ENCODE measurements around the gene HSDL2.
"Not testable (repeated sequence)": the region's sequence is repeated elsewhere in the genome, so short reads cannot be mapped to it uniquely, and the experiment has no call there.

The HSDL2 gene

DNA sequence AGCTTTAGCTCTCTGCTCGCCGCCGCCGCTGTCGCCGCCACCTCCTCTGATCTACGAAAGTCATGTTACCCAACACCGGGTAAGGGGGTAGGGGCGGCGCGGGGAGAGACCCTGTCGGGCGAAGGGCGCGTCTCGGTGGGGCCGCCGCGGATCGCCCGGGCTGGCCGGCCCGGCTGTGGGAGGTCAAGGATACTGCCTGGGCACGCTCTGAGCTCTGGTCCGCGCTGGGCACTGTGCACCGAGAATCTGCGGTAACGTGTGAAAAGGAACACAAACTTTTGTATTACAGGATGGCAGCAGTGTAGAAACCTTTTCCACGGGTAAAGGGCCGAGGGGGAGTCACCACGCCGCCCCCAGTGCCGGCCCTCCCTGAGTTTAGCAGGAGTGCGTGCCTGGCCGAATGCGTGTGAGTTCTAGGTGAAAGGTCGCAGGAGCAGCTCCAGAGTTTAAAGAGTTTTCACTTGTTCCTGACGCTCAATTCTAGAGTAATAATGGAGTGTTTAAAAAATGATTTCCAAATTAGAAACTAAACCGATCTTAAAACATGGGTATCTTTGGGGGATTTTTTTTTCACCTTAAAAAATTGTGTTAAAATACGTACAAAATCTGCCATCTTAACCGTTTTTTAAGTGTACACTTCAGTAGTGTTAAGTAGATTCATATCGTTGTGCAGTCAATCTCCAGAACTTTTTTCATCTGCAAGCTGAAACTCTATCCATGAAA, at the start of gene HSDL2:
Gene HSDL2 (plus strand): TSS at position 7 of the 723 bp plus-strand sequence. CDS start 56 bp downstream, at position 63.
- peak in 1 of 2 donors; percentile 9 for DNase-seq

DNA sequence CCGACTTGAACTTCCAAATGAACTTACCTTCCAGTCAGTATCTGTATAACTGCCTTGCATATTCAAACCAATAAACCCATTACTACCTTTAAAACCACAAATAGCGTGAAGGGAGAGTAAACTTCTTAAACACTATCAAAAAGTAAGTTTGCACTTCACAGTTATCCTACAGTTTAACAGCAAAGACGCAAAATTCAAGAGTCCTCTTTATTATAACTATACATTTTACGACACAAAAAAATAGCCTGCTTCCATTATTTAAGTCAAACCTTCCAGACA, 48.3 kb upstream of the HSDL2 start:
- DNase-seq, result no peak

DNA sequence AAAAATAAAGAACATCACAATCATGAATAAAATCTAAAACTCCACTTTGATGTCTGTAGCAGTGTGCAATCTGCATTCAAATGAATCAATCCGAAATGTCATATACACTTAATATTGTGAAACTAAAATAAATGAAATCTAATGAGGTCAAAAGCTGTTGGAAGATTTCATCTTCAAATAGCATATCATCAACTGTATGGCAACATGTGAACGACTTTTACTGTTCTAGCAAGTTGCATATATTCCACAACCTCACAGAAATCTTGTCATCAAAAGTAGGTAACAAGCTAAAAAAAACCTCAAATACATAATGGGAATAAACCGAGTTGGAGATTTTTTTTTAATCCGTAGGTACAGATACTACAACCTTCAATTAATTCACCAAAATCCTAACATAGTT, 47.7 kb upstream of the HSDL2 start:
- DNase-seq, result peak; percentile 28 to 39

DNA sequence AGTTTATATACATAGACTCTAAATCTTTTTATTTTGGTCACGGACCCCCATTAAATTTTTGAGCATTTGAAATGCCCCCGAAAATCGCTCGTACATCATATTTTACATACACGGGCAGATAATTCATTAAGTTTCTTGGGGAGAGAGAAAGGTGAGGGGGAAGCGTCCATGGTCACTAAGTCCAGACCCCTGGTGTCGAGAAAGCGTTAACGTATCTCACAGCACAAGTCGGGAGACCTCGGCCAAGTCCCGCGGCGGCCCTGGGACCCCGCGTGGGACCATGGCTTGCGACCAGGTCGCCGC, 47.3 kb upstream of the HSDL2 start:
- DNase-seq, result no peak

DNA sequence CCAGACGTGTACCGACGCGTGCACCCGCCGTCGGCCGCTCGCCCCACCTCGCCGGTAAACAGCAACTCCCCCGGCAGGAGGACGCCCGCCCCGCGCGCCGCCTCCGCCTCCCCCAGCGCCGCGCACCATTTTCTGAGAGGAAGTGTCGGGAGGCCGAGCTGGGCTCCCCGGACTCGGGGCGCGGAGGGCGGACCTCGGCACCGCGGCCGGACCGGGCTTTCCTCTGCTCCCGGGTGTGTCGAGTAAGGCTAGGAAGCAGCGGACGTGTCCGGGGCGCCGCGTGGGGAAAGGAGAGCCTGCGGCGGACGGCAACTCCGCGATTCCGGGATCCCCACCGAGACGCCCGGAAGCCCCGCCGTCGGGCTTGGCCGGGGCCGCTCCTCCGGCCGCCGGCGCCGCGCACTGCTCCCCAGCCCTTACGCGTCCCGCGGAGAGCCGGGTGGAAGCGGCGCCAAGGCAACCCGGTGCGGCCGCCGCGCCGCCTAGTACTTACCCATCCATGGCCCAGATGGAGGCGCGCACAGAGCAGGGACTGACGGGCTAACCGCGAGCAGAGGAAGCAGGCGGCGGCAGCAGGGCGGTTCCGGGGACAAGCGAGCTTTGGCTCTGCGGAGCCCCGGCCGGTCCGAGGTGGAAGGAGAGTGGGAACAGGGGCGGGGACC, 46.8 kb upstream of the HSDL2 start, which contains the start of gene PTBP3:
Gene PTBP3 (minus strand): TSS at position 643 of the 662 bp plus-strand sequence. CDS start 35,754 bp downstream, outside the sequence.
- peak; percentile 48 to 61 for DNase-seq

DNA sequence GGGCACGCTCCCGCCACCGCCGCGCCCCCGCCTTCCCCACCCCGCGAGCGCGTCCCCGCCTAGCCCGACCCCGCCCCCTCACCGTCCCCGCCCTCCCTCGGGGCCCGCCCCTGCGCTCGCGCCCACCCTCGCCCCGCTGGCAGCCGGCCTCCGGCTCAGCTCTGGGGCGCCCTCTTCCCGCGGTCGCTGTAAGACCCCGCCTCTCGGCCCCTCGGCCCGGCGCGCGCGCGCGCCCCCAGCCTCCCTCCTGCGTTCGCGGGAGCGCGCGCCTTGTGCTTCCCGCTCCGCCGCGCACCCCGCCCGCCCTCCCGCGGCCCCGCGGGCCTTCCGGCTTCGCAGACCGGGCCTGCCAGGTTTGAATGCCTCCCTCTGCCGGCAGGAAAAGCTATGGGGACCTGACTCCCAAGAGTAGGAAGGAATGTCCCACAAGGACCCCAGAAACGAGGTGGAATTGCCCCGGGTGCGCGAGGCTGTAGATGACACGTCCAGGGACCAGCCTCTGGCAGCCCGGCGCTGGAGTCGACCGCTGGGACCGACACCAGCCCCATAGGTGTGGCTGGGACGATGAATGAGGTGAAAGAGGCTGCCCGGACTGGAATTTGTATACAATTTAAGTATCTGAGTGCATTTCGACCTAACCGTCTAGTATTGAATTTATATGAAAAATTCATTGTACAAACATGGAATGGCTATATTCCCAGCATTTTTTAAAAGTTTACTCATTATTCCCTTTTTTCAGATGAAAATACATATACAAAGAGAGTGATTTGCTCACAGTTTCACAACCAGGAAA, 46.1 kb upstream of the HSDL2 start:
- peak; percentile 91 to 96 for DNase-seq

DNA sequence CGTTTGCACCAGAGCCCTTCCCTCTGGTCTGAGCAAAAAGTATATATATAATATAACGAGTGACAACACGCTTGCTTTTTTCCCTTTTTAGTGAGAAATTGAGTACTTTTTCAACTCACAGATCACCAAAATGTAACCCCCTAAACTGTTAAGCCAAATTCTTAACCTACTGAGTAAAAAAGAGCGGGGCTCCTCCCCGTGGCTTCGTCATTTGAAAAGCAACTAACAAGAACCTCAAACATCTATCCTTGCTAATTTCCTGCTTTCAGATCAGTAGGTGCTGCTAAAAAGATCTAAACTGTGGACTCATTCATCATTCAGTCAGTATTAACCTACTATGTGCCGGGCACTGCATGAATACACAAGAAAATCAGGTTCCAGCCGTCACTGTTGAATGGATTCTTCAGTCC, 45.5 kb upstream of the HSDL2 start:
- DNase-seq, result peak; percentile 24 to 64

DNA sequence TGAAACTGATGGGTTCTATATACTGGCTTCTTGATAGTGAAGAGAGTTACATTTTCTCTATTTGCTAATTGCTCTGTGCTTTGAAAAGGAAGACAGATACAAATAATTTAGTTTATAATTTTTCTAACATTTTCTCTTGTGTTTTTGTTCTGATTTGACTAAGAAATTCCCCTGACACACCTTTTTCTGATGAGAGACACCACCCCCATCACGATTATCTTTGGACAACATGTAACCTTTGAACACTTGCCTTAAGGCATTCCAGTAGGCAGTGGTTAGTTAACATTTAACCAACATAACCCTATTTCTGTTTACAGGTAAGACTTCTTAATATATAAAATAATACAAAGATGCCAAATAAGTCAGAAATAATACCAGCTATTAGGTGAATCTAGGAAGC, 42.4 kb upstream of the HSDL2 start:
- no peak for DNase-seq

DNA sequence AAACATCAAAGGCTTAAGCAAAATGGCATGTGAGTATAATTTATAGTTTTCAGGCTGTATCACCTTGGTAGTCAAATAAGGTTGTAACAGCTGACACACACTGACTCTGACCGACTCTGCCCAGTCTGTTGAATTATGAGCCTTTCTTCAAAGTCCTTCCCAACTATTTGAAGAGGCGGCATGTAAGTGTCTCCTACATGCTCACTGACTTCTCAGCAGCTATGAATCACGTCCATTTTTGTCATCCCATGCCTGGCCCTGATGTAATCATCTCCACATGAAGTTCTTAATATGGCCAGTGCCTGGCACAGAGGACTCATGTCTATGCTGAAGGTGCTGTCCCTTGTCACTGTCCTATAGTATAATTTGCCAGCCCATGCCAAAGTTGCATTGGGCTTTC, 41.3 kb upstream of the HSDL2 start:
- DNase-seq, result peak; percentile 45 to 87

DNA sequence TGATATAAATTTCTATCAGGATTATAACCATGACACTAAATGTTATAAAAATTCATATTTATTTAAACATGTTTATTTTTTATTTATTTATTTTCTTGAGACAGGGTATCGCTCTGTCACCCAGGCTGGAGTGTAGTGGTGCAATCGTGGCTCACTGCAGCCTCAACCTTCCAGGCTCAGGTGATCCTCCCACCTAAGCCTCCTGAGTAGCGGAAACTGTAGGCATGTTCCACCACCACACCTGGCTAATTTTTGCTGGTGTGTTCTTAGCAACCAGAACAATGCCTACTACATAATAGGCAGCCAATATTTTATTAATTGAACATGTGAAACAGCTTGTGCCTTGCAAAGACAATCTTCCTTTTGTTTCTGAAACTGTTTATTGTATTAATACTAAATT, 40.0 kb upstream of the HSDL2 start:
- DNase-seq, result no peak

DNA sequence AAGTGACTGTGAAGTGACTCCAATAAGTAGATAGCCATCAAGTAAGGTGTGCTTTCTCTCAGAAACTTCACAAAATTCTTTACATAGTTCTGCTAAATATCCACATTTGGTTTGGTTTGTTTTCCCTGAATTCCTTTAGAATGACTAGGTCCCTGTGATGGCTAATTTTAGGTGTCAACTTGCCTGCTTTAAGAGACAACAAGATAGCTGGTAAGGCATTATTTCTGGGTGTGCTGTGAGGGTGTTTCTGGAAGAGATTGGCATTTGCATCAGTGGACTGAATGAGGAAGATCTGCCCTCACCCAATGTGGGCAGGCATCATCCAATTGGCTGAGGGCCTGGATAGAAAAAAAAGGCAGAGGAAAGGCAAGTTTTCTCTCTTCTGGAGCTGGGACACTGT, 38.2 kb upstream of the HSDL2 start:
- DNase-seq, result peak in 1 of 2 donors; percentile 22

DNA sequence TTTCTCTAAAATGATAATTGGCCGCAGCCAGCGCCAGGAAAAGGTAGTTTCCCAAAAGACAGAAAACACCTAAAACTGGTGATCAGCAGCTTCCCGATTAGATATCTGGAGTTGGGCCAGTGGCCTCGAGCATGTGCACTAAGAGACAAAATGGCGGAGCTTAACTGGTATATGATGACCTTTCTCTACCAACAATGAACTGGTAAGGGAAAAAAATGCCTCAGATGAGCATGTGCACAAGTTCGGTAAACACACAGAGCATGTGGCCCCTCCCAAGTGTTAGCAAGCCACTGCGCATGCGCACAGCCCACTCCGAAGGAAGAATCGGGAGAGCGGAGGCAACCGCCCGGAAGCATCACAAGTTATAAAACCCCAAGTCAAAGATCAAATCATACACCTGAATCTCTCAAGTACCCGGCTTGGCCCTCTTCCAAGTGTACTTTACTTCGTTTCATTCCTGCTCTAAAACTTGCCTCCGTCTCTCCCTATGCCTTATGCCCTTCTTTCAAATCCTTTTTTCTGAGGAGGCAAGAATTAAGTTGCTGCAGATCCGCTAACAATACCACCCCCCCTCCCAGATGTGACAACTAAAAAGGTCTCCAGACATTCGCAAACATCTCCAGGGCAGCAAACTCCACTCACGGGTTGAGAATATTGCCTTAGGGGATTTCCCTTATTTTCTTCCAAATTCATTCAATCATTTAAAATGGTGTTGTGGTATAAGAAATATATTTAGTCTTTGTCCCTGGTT, 31.5 kb upstream of the HSDL2 start:
- DNase-seq, result peak; percentile 68 to 81

DNA sequence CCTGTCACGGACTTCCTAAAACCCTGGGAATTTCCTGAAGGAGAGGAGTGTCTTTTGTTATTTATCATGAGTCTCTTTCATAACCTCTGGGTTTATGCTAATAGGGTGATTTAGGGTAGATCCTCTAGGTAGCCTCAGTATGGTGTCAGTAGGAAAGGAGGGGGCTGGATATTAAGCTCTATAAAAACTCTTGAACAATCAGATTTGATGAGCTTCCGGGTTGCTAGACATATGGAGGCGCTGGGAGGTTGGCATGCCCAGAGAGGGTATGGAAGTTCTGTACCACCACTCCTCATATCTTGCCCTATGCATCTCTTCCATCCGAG, 30.9 kb upstream of the HSDL2 start:
- DNase-seq, result peak in 1 of 2 donors; percentile 60

DNA sequence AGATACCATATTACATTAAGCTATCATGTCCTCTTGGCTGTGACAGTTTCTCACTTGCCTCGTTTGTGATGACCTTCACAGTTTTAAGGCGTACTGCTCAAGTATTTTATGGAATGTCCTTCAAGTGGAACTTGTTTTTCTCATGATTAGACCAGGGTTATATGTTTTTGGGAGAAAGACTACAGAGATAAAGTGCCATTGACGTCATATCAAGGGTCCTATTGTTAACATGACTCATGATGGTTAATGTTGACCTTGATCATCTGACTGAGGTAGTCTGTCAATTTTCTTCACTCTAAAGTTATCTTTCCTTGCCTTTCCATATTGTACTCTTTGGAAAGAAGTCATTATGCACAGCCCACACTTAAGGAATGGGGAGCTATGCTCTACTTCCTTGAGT, 28.7 kb upstream of the HSDL2 start:
- no peak for DNase-seq

DNA sequence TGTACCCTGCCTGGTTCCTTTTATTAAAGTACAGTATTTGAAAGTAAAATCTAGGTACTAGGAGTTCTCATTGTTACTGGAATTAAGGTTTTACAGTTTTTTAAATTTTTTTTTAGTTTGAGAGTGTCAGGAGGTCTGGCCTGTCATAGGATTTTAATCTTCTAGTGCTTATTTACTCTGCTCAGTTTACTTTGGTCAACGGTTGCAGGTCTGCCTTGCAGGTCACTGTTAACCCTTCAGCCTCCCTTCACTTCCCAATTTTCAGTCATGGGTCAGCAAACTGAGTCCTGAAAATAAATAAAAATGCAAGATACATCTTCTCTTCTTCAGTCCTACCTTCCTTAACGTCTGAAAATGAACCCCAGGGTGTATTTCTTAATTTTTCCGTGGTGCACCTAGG, 27.7 kb upstream of the HSDL2 start:
- DNase-seq, result no peak

DNA sequence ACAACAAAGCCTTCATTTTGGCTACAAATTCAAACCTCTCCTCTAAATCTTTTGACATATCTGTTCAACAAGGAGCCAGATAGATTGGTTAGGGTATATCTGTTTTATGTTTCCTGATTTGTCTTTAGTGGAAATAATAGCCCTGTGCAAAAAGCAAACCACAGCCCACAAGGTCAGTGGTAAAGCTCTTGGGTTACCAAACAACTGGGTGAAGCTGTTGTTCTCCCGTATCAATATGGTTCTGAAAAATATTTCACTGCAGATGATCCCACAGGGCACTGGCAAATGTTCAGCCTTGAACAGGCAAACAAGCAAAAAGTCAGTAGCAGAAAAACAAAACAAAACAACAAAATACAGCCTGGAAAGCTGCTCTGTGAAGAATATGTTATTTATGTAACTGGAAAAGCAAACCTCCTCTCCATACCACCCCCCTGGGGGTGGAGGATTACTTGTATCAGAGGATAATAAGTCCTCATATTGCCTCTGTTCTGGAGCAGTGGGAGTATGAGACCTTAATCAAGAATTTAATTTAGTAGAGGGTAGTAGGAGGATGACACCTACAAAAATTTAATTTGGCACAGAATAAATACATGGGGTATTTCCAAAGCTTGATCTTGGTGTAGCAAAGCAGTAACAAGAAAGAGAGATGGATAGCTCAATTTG, 25.7 kb upstream of the HSDL2 start:
- no peak for DNase-seq

DNA sequence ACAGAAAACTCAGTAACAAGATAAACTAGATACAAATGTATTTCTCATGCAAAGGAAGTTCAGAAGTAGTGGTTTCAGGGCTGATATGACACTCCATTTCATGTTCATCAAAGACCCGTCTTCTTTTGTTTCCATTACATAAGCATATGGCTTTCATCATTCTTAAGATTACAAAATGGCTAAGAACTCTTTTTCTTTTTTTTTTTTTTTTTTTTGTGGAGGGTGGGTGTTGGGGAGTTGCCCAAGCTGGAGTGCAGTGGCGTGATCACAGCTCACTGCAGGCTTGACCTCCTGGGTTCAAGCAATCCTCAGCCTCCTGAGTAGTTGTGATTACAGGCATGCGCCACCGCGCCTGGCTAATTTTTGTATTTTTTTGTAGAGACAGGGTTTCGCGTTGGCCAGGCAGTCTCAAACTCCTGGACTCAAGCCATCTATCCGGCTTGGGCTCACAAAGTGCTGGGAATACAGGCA, 24.4 kb upstream of the HSDL2 start:
- DNase-seq, result peak; percentile 35 to 49

DNA sequence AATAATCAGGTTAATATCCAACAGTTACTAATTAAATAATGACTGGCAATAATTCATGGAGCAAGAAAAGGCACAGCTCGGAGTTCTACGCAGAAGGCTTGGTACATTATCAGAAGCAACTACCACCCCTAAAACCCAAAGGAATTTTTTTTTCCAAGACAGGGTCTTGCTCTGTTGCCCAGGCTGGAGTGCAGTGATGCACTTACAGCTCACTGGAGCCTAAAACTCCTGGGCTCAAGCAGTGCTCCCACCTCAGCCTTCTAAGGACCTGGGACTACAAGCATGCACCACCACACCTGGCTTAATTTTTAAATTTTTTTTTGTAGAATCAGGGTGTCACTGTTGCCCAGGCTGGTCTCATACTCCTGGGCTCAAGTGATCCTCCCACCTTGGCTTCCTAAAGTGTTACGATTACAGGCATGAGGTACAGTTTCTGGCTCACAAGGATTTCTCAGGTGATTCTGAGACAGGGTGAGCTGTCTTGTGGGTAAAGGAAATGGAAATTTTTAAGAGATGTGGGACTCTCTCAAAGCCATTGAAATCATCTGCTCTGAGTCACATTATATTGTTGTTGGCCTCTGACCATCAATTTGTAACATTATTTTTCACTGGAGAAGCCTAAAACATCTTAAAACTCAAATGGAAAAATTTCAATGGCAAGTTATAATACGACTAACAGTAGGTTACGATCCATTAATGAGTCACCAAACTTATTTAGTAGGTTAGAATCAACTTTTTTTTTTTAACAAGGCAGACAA, 19.7 kb upstream of the HSDL2 start:
- DNase-seq, result no peak

DNA sequence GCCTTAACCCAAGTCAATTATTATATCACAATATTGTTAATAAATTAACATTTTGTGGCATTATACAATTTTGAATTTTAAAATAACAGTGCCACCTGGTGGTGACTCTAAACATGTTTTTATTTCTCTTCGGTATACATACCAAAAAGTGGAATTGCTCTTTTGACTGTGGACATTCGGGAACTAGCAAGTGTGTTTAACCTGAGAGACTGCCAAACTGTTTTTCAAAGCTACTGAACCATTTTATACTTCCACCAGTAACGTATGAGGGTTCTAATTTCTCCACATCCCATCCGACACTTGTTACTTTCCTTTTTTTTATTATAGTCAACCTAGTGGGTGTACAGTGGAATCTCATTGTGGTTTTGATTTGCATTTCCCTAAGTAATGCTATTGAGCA, 18.3 kb upstream of the HSDL2 start:
- peak; percentile 30 to 78 for DNase-seq

DNA sequence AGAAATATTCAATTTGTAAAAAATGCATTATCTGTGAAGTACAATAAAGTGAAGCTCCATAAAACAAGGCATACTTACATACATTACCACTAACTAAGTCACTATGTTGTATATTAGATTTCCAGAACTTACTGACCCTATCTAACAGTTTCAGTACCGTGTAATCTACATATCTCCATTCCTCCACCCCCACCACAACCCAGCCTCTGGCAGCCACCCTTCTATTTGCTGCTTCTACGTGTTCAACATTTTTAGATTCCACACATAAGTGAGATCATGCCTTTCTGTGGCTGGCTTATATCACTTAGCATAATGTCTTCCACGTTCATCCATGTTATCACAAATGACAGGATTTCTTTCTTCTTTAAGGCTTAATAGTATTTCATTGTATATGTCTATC, 15.1 kb upstream of the HSDL2 start:
- DNase-seq, result no peak

DNA sequence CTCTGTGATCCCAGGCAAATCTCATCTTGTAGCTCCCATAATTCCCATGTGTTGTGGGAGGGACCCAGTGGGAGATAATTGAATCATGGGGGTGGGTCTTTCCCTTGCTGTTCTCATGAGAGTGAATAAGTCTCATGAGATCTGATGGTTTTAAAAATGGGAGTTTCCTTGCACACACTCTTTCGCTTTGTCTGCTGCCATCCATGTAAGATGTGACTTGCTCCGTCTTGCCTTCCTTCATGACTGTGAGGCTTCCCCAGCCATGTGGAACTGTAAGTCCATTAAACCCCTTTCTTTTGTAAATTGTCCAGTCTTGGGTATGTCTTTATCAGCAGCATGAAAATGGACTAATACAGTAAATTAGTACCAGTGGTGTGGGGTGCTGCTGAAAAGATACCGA, 14.7 kb upstream of the HSDL2 start:
- DNase-seq, result not testable (repeated sequence)

DNA sequence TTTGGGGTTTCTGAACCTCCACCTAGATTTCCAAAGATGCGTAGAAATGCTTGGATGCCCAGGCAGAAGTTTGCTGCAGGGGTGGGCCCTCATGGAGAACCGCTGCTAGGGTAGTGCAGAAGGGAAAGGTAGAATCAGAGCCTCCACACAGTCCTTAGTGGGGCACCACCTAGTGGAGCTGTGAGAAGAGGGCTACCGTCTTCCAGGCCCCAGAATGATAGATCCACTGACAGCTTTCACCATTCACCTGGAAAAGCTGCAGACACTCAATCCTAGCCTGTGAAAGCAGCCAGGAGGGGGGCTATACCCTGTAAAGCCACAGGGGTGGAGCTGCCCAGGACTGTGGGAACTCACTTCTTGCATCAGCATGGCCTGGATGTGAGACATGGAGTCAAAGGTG, 13.3 kb upstream of the HSDL2 start:
- DNase-seq, result no peak

All from inflammatory macrophage treated with lipopolysaccharide for 1 hour (primary cell).